Kidney glomerular epithelial cell (primary cell): ENCODE measurements around the gene ANKMY1.
A peak's percentile ranks its signal among the peaks of the same experiment; 100 is the strongest.

Source experiments
- DNase-seq: peaks from one replicate; lab custom pipeline; 2025; lab: John Stamatoyannopoulos, UW

Gene ANKMY1

GRCh38 chr2:240458900-240459391, 98.8 kb downstream of the ANKMY1 start:
- DNase-seq = no peak

GRCh38 chr2:240458044-240458899, 99.5 kb downstream of the ANKMY1 start:
- DNase-seq = no peak

GRCh38 chr2:240457223-240458043, 100.4 kb downstream of the ANKMY1 start:
- no peak for DNase-seq

GRCh38 chr2:240456447-240457222, 101.2 kb downstream of the ANKMY1 start:
- DNase-seq = no peak

- no peak for DNase-seq
Measured at GRCh38 chr2:240455647-240456446, 101.9 kb downstream of the ANKMY1 start.

- DNase-seq = no peak
Measured at GRCh38 chr2:240455272-240455646, 102.5 kb downstream of the ANKMY1 start.

- no peak for DNase-seq
Measured at GRCh38 chr2:240454106-240454901, 103.5 kb downstream of the ANKMY1 start.

- no peak for DNase-seq
Measured at GRCh38 chr2:240453461-240454105, 104.2 kb downstream of the ANKMY1 start.

GRCh38 chr2:240452462-240453256, 105.1 kb downstream of the ANKMY1 start:
- DNase-seq = peak; percentile 18

GRCh38 chr2:240451791-240452461, 105.9 kb downstream of the ANKMY1 start:
- no peak for DNase-seq

GRCh38 chr2:240451108-240451611, 106.6 kb downstream of the ANKMY1 start:
- no peak for DNase-seq

- DNase-seq = no peak
Measured at GRCh38 chr2:240450532-240451107, 107.2 kb downstream of the ANKMY1 start.

GRCh38 chr2:240449764-240450531, 107.8 kb downstream of the ANKMY1 start:
- no peak for DNase-seq

GRCh38 chr2:240448387-240449274, 109.2 kb downstream of the ANKMY1 start:
- DNase-seq = no peak

- no peak for DNase-seq
Measured at GRCh38 chr2:240447934-240448333, 109.9 kb downstream of the ANKMY1 start.

GRCh38 chr2:240447331-240447730, 110.5 kb downstream of the ANKMY1 start:
- DNase-seq = no peak
